ENCODE data around the gene NUF2.

The NUF2 gene

GRCh38 chr1:163295949-163296348 lies 25.8 kb upstream of the NUF2 start:
- no peak overlapping the region for H3K4me3 ChIP-seq (replicated peaks; ENCODE audit: low read depth, low read length)
- no peak for DNase-seq (ENCODE audit: low read depth)
- no peak for TF ChIP-seq CTCF (IDR thresholded peaks at IDR 0.05; ENCODE audit: low read length, missing control alignments)

GRCh38 chr1:163296504-163297263 lies 25.1 kb upstream of the NUF2 start:
- TF ChIP-seq CTCF (IDR thresholded peaks at IDR 0.05; ENCODE audit: low read length, missing control alignments): no peak
- DNase-seq (ENCODE audit: low read depth): no peak

GRCh38 chr1:163298365-163298764 lies 23.4 kb upstream of the NUF2 start:
- H3K4me3 ChIP-seq (replicated peaks; ENCODE audit: low read depth, low read length): no peak overlapping the region
- TF ChIP-seq CTCF (IDR thresholded peaks at IDR 0.05; ENCODE audit: low read length, missing control alignments): no peak
- no peak for DNase-seq (ENCODE audit: low read depth)

More at GRCh38 chr1:163296504-163297263, 25.1 kb upstream of the NUF2 start:
- no peak overlapping the region for H3K4me3 ChIP-seq (replicated peaks; ENCODE audit: low read depth, low read length)

GRCh38 chr1:163300568-163300967 lies 21.2 kb upstream of the NUF2 start:
- no peak for DNase-seq (ENCODE audit: low read depth)
- no peak overlapping the region for H3K4me3 ChIP-seq (replicated peaks; ENCODE audit: low read depth, low read length)
- TF ChIP-seq CTCF (IDR thresholded peaks at IDR 0.05; ENCODE audit: low read length, missing control alignments): no peak

GRCh38 chr1:163303561-163303960 lies 18.2 kb upstream of the NUF2 start:
- no peak overlapping the region for H3K4me3 ChIP-seq (replicated peaks; ENCODE audit: low read depth, low read length)
- no peak for DNase-seq (ENCODE audit: low read depth)
- no peak for TF ChIP-seq CTCF (IDR thresholded peaks at IDR 0.05; ENCODE audit: low read length, missing control alignments)

- TF ChIP-seq CTCF (IDR thresholded peaks at IDR 0.05; ENCODE audit: low read length, missing control alignments): no peak
- DNase-seq (ENCODE audit: low read depth): no peak
- H3K4me3 ChIP-seq (replicated peaks; ENCODE audit: low read depth, low read length): no peak overlapping the region
Measured at GRCh38 chr1:163305441-163305840, 16.3 kb upstream of the NUF2 start.

All from fibroblast of pulmonary artery (primary cell).